IMR-90 (cell line): Measurements from ENCODE around the gene SLC38A6. TPM values are rescaled to one million over a fixed set of nuclear protein-coding genes. Genes with fewer than 3 reads are reported as not detected.

Source experiments
- ATAC-seq: fragments of 200-7000 bp; cut with Tn5 transposase; 2 replicates; pipeline ENCODE4 v1.9.1; 2020; ENCODE audit warnings: low read depth, mild to moderate bottlenecking, moderate library complexity
- BruUV-seq: library from RNA; stranded (reverse); fragments of 400-500 nt; replicated peaks from 2 replicates; lab custom pipeline; 2021; lab: Mats Ljungman, UMichigan
- CTCF ChIA-PET: fragments of 300-600 bp; formaldehyde crosslinking; extraction: SDS; loops from one replicate; lab custom pipeline; 2021; ENCODE audit warnings: antibody characterized with exemption; lab: Yijun Ruan, JAX
- POLR2A ChIA-PET: fragments of 300-600 bp; sonication (Branson Sonifier 250); formaldehyde crosslinking; loops from one replicate; lab custom pipeline; 2022; ENCODE audit warnings: antibody characterized with exemption; ENCODE audit not compliant: unreplicated experiment; lab: Charles Lee
- DNase-seq: peaks from one replicate; pipeline ENCODE4 v3.0.0; 2013
- H2AFZ ChIP-seq: replicated peaks from 2 replicates; pipeline ENCODE3; 2013; ENCODE audit warnings: low read length, mild to moderate bottlenecking; ENCODE audit not compliant: poor library complexity
- H2AK5ac ChIP-seq: 2 replicates; pipeline ENCODE4 v1.6.1; 2013; ENCODE audit warnings: low read depth, low read length, inconsistent platforms
- H2AK9ac ChIP-seq: replicated peaks from 2 replicates; pipeline ENCODE3; 2013; ENCODE audit warnings: mild to moderate bottlenecking, low read depth, low read length, moderate library complexity; ENCODE audit not compliant: poor library complexity
- H2BK120ac ChIP-seq: 2 replicates; pipeline ENCODE4 v1.6.1; 2013; ENCODE audit warnings: low read depth, low read length, inconsistent platforms
- H2BK15ac ChIP-seq: 3 replicates; pipeline ENCODE4 v1.6.1; 2013; ENCODE audit warnings: low read depth, low read length, inconsistent platforms
- H2BK20ac ChIP-seq: 2 replicates; pipeline ENCODE4 v1.6.1; 2013; ENCODE audit warnings: low read depth, mild to moderate bottlenecking, inconsistent platforms, low read length, moderate library complexity
- H2BK5ac ChIP-seq: 2 replicates; pipeline ENCODE4 v1.6.1; 2013; ENCODE audit warnings: mild to moderate bottlenecking, low read depth, low read length, inconsistent platforms; ENCODE audit not compliant: poor library complexity, severe bottlenecking
- H3K14ac ChIP-seq: replicated peaks from 2 replicates; pipeline ENCODE4 v1.6.1; 2013; ENCODE audit warnings: low read depth, low read length, inconsistent platforms
- H3K18ac ChIP-seq: 2 replicates; pipeline ENCODE4 v1.6.1; 2013; ENCODE audit warnings: low read depth, low read length, control low read depth
- H3K23ac ChIP-seq: 2 replicates; pipeline ENCODE4 v1.6.1; 2013; ENCODE audit warnings: low read depth, low read length, inconsistent platforms
- H3K27ac ChIP-seq: 2 replicates; pipeline ENCODE4 v1.5.1; 2013; ENCODE audit warnings: mild to moderate bottlenecking, control low read depth, low read length; ENCODE audit not compliant: insufficient read depth
- H3K27me3 ChIP-seq: 2 replicates; pipeline ENCODE4 v1.6.1; 2013; ENCODE audit warnings: low read length; ENCODE audit not compliant: control insufficient read depth, insufficient read depth
- H3K36me3 ChIP-seq: 2 replicates; pipeline ENCODE4 v1.6.1; 2013; ENCODE audit warnings: low read length, mixed read lengths; ENCODE audit not compliant: control insufficient read depth, insufficient read depth
- H3K4ac ChIP-seq: 2 replicates; pipeline ENCODE4 v1.6.1; 2013; ENCODE audit warnings: low read depth, low read length, inconsistent platforms
- H3K4me1 ChIP-seq: 2 replicates; pipeline ENCODE4 v1.6.1; 2013; ENCODE audit warnings: low read length, mixed read lengths; ENCODE audit not compliant: control insufficient read depth, insufficient read depth
- H3K4me2 ChIP-seq: 2 replicates; pipeline ENCODE4 v1.6.1; 2013; ENCODE audit warnings: low read depth, mild to moderate bottlenecking, control low read depth, low read length, moderate library complexity
- H3K4me3 ChIP-seq: 2 replicates; pipeline ENCODE4 v1.5.1; 2013; ENCODE audit warnings: low read depth, mild to moderate bottlenecking, control low read depth, low read length, moderate library complexity; ENCODE audit not compliant: insufficient read depth
- H3K56ac ChIP-seq: 2 replicates; pipeline ENCODE4 v1.6.1; 2013; ENCODE audit warnings: low read length, inconsistent platforms; ENCODE audit not compliant: insufficient read depth; ENCODE audit errors: extremely low read depth
- H3K79me1 ChIP-seq, 2 experiments: 2 replicates each; pipeline ENCODE4 v1.6.1; 2013; ENCODE audit warnings: low read length in 2 of 2, inconsistent platforms in 1 of 2, low read depth in 1 of 2
- H3K9ac ChIP-seq: 2 replicates; pipeline ENCODE4 v1.6.1; 2013; ENCODE audit warnings: low read depth, low read length, control low read depth
- H3K9me1 ChIP-seq: 2 replicates; pipeline ENCODE4 v1.6.1; 2013; ENCODE audit warnings: low read length, inconsistent platforms; ENCODE audit not compliant: insufficient read depth
- H3K9me3 ChIP-seq: 2 replicates; pipeline ENCODE4 v1.6.1; 2013; ENCODE audit warnings: low read length; ENCODE audit not compliant: control insufficient read depth, insufficient read depth
- H4K20me1 ChIP-seq: 2 replicates; pipeline ENCODE4 v1.6.1; 2013; ENCODE audit warnings: low read length, inconsistent platforms; ENCODE audit not compliant: insufficient read depth
- H4K5ac ChIP-seq: 2 replicates; pipeline ENCODE4 v1.6.1; 2013; ENCODE audit warnings: mild to moderate bottlenecking, low read depth, low read length, control low read depth
- H4K8ac ChIP-seq, 2 experiments: 2 replicates each; pipeline ENCODE4 v1.6.1; 2013; ENCODE audit warnings: low read depth in 2 of 2, low read length in 2 of 2, control low read depth in 1 of 2, inconsistent platforms in 1 of 2
- H4K91ac ChIP-seq: 2 replicates; pipeline ENCODE4 v1.6.1; 2013; ENCODE audit warnings: low read depth, low read length, inconsistent platforms; ENCODE audit not compliant: insufficient read depth
- BHLHE40 ChIP-seq: fragments of 150-350 bp; IDR thresholded peaks from 2 replicates; pipeline ENCODE4 v1.6.1; 2016; ENCODE audit warnings: mild to moderate bottlenecking, low read depth, low read length
- CEBPB ChIP-seq: IDR thresholded peaks from 2 replicates; pipeline ENCODE4 v1.6.1; 2012; ENCODE audit warnings: low read depth, low read length, improper control_type of control experiment
- CHD1 ChIP-seq: IDR thresholded peaks from 2 replicates; pipeline ENCODE4 v1.6.1; 2012; ENCODE audit warnings: low read depth, low read length, improper control_type of control experiment
- ELK1 ChIP-seq: fragments of 150-350 bp; IDR thresholded peaks from 2 replicates; pipeline ENCODE4 v1.6.1; 2016; ENCODE audit warnings: low read depth, mild to moderate bottlenecking, low read length, moderate library complexity, borderline replicate concordance
- FOS ChIP-seq: fragments of 150-350 bp; IDR thresholded peaks from 2 replicates; pipeline ENCODE4 v1.6.1; 2016; ENCODE audit warnings: low read depth, low read length
- MAFK ChIP-seq: IDR thresholded peaks from 2 replicates; pipeline ENCODE4 v1.6.1; 2012; ENCODE audit warnings: low read depth, low read length, improper control_type of control experiment
- MAZ ChIP-seq: IDR thresholded peaks from 2 replicates; pipeline ENCODE4 v1.6.1; 2012; ENCODE audit warnings: low read depth, mild to moderate bottlenecking, low read length, improper control_type of control experiment, moderate library complexity, borderline replicate concordance
- MXI1 ChIP-seq: IDR thresholded peaks from 2 replicates; pipeline ENCODE4 v1.6.1; 2012; ENCODE audit warnings: low read depth, mild to moderate bottlenecking, low read length, moderate library complexity, borderline replicate concordance
- NFE2L2 ChIP-seq: fragments of 150-350 bp; IDR thresholded peaks from 2 replicates; pipeline ENCODE4 v1.6.1; 2016; ENCODE audit warnings: low read depth, mild to moderate bottlenecking, low read length
- POLR2A ChIP-seq: IDR thresholded peaks from 2 replicates; pipeline ENCODE4 v1.6.1; 2012; ENCODE audit warnings: mild to moderate bottlenecking, low read depth, low read length
- RAD21 ChIP-seq: IDR thresholded peaks from 2 replicates; pipeline ENCODE4 v1.6.1; 2012; ENCODE audit warnings: low read length, improper control_type of control experiment
- RCOR1 ChIP-seq: IDR thresholded peaks from 2 replicates; pipeline ENCODE4 v1.6.1; 2012; ENCODE audit warnings: mild to moderate bottlenecking, low read length, improper control_type of control experiment; ENCODE audit not compliant: insufficient replicate concordance
- RFX5 ChIP-seq: IDR thresholded peaks from 2 replicates; pipeline ENCODE4 v1.8.0; 2012; ENCODE audit warnings: low read depth, mild to moderate bottlenecking, low read length, moderate library complexity
- SMC3 ChIP-seq: fragments of 150-350 bp; IDR thresholded peaks from 2 replicates; pipeline ENCODE4 v1.6.1; 2016; ENCODE audit warnings: low read depth, mild to moderate bottlenecking, antibody characterized with exemption, low read length, moderate library complexity
- WGBS, 2 experiments: methylation state at CpG; one replicate each; pipeline versions ENCODE4 v1.1.5 to v1.1.7; 2013; ENCODE audit warnings: missing lambda C conversion rate in 2 of 2; ENCODE audit not compliant: insufficient read length in 1 of 2; ENCODE audit errors: extremely low coverage in 2 of 2; 5-methylcytosine and 5-hydroxymethylcytosine counted together
- dilution Hi-C: fragments of 300-500 bp; cut with HindIII; formaldehyde crosslinking; loops from one replicate; pipeline ENCODE4 v1.14.3; 2018; ENCODE audit warnings: low sequenced_read_pairs; ENCODE audit not compliant: unreplicated experiment
- in situ Hi-C: fragments of 300-500 bp; cut with MboI; formaldehyde crosslinking; loops from 3 replicates; pipeline ENCODE4 v1.14.3; 2019; ENCODE audit warnings: low sequenced_read_pairs, inconsistent platforms, mixed read lengths
- intact Hi-C: fragments of 100-400 bp; cut with micrococcal nuclease; formaldehyde crosslinking; loops from 2 replicates; pipeline ENCODE4 v1.10.0; 2022
- polyA plus RNA-seq, 3 experiments: library from polyadenylated mRNA; depleted of rRNA; stranded (reverse); fragments of >200 nt; gene quantifications; 2 replicates each; pipeline ENCODE4 v1.2.3, GENCODE V29; 2012; ENCODE audit warnings: low replicate concordance in 1 of 3
- total RNA-seq: library from RNA; depleted of rRNA; stranded (reverse); fragments of >200 nt; gene quantifications from 2 replicates; pipeline ENCODE4 v1.2.3, GENCODE V29; 2012
- TF ChIP-seq, protein P1 (sequence below): conservative IDR thresholded peaks from 2 replicates; pipeline ENCODE4 v1.5.1; 2012; ENCODE audit warnings: mild to moderate bottlenecking, low read depth, low read length, improper control_type of control experiment
- TF ChIP-seq, protein P2 (sequence below): fragments of 150-350 bp; IDR thresholded peaks from 2 replicates; pipeline ENCODE4 v1.6.1; 2017; ENCODE audit warnings: mild to moderate bottlenecking, antibody characterized with exemption, low read length, low read depth

Gene SLC38A6
- total and polyA plus RNA-seq, 2 of the 4 experiments (the other 2 are of a cell fraction), result 15.5 to 18.3 TPM

DNA sequence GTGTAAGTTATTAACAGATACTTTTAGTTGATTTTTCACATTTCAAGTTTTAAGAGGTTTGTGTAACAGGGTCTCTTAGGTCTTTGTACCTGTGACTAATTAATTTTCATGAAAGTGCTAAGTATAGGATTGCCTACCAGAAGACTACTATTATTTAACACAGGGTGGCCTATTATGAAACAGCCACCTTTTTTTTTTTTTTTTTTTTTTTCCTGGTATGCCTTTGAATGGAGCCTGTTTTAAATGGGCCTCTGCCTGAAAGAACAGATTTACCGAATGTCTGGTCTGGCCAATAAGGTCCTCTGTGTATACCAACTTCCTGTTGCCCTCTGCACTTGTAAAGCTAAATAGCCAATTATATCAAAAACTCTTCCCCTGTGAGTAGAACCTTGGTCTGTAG, 62.5 kb downstream of the SLC38A6 start:
- Histone ChIP-seq H2AFZ (no peak overlapping the region), H3K4me2 (no peak overlapping the region), H2AK5ac (no peak overlapping the region), H4K20me1 (no peaks in the 10 kb centered on the region), H4K91ac (no peak overlapping the region), H3K4me1 (no peaks in the 10 kb centered on the region), H4K8ac (no peak overlapping the region), H3K23ac (no peak overlapping the region), H3K9me1 (no peaks in the 10 kb centered on the region), H3K27ac (no peak overlapping the region), H3K27me3 (no peaks in the 10 kb centered on the region), H3K9me3 (no peaks in the 10 kb centered on the region), H2BK20ac (no peak overlapping the region), H3K4me3 (no peak overlapping the region), H2BK120ac (no peak overlapping the region), H3K14ac (no peak overlapping the region), H3K18ac (no peak overlapping the region), H4K5ac (no peak overlapping the region), H3K9ac (no peak overlapping the region), H2BK15ac (no peak overlapping the region), H3K4ac (no peak overlapping the region), H3K56ac (no peak overlapping the region), H2AK9ac (no peak overlapping the region), H2BK5ac (no peak overlapping the region), H3K36me3 (no peaks in the 10 kb centered on the region; the same call in 1 of the 2 replicates), H3K79me1 (no peaks in the 10 kb centered on the region)
- ChIA-PET POLR2A (no interaction called here), CTCF (interaction anchor here (0.6 kb wide), 1 partner anchor 410 kb away, joined by 9 read pairs; no protein-coding TSS in a partner anchor)
- ATAC-seq (no peak), DNase-seq (no peak)
- in situ Hi-C loops, result loop anchor here (25.0 kb wide), 1 partner anchor 706 kb away; no protein-coding TSS in a partner anchor
- intact Hi-C loops, result no loop called here
- TF ChIP-seq, protein P1, sequence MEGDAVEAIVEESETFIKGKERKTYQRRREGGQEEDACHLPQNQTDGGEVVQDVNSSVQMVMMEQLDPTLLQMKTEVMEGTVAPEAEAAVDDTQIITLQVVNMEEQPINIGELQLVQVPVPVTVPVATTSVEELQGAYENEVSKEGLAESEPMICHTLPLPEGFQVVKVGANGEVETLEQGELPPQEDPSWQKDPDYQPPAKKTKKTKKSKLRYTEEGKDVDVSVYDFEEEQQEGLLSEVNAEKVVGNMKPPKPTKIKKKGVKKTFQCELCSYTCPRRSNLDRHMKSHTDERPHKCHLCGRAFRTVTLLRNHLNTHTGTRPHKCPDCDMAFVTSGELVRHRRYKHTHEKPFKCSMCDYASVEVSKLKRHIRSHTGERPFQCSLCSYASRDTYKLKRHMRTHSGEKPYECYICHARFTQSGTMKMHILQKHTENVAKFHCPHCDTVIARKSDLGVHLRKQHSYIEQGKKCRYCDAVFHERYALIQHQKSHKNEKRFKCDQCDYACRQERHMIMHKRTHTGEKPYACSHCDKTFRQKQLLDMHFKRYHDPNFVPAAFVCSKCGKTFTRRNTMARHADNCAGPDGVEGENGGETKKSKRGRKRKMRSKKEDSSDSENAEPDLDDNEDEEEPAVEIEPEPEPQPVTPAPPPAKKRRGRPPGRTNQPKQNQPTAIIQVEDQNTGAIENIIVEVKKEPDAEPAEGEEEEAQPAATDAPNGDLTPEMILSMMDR, result no peak
- TF ChIP-seq MAFK (no peak), MAZ (no peak), ELK1 (no peak), CHD1 (no peak), MXI1 (no peak), POLR2A (no peak), CEBPB (no peak), BHLHE40 (no peak), RFX5 (no peak), RAD21 (no peak), NFE2L2 (no peak), SMC3 (no peak), RCOR1 (no peak), FOS (no peak)
- TF ChIP-seq, protein P2, sequence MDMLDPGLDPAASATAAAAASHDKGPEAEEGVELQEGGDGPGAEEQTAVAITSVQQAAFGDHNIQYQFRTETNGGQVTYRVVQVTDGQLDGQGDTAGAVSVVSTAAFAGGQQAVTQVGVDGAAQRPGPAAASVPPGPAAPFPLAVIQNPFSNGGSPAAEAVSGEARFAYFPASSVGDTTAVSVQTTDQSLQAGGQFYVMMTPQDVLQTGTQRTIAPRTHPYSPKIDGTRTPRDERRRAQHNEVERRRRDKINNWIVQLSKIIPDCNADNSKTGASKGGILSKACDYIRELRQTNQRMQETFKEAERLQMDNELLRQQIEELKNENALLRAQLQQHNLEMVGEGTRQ, result no peak
- WGBS, 2 experiments, result no CpG with 5 or more reads among the region's 1 CpG
- no TSS peak for BruUV-seq
- dilution Hi-C loops, result loop anchor here (25.0 kb wide), 1 partner anchor 406 kb away; the partner anchor contains the start of gene SIX1
